Progenitor cell of endocrine pancreas (in vitro differentiated cells): ENCODE results near the gene KRTAP10-8. TPM values are rescaled to one million over a fixed set of nuclear protein-coding genes. Genes with fewer than 3 reads are reported as not detected.
"Not testable (repeated sequence)": the region's sequence is repeated elsewhere in the genome, so short reads cannot be mapped to it uniquely, and the experiment has no call there.

Experiments
- DNase-seq: peaks from one replicate; pipeline ENCODE4 v3.0.0; 2021; ENCODE audit warnings: low spot score; ENCODE audit not compliant: unreplicated experiment
- H3K27ac Mint-ChIP-seq: 2 replicates; pipeline ENCODE4 v1.8.0; 2021; ENCODE audit warnings: mild to moderate bottlenecking, moderate library complexity, mixed read lengths
- H3K27me3 Mint-ChIP-seq: 2 replicates; pipeline ENCODE4 v1.8.0; 2021; ENCODE audit warnings: mixed read lengths
- H3K36me3 Mint-ChIP-seq: 2 replicates; pipeline ENCODE4 v1.8.0; 2022; ENCODE audit warnings: mixed read lengths; ENCODE audit not compliant: insufficient read depth
- H3K4me1 Mint-ChIP-seq: 2 replicates; pipeline ENCODE4 v1.8.0; 2021; ENCODE audit warnings: low read depth, mixed read lengths
- H3K4me3 Mint-ChIP-seq: 2 replicates; pipeline ENCODE4 v1.8.0; 2021; ENCODE audit warnings: low read depth, mild to moderate bottlenecking, moderate library complexity, mixed read lengths
- H3K9me3 Mint-ChIP-seq: 2 replicates; pipeline ENCODE4 v1.8.0; 2021; ENCODE audit warnings: low read depth, mixed read lengths
- CTCF ChIP-seq: fragments of 200-600 bp; sonication (generic); IDR thresholded peaks from one replicate; pipeline ENCODE4 v1.5.0; 2021; ENCODE audit warnings: antibody characterized with exemption, mild to moderate bottlenecking; ENCODE audit not compliant: unreplicated experiment
- total RNA-seq: library from RNA; stranded (reverse); gene quantifications from 2 replicates; pipeline ENCODE4 v1.2.1, GENCODE V29; 2021

The KRTAP10-8 gene
- total RNA-seq, 1 donor from 2014 or later, result not detected

GRCh38 chr21:44654576-44655175 lies 42.8 kb downstream of the KRTAP10-8 start, which contains the start of gene KRTAP12-4:
Gene KRTAP12-4, minus strand, starts transcription at chr21:44654659. Its CDS starts 45 bp downstream, at chr21:44654614.
- no peak for DNase-seq
- H3K36me3 Mint-ChIP-seq, result no peaks in the 10 kb centered on the region
- H3K9me3 Mint-ChIP-seq, result peaks cover 11% of the 10 kb centered on the region
- H3K27ac Mint-ChIP-seq, result no peak within 1 kb of the TSS
- no peak within 1 kb of the TSS for H3K4me3 Mint-ChIP-seq
- H3K27me3 Mint-ChIP-seq, result peaks cover 5% of the 10 kb centered on the region
- no peak for TF ChIP-seq CTCF
- H3K4me1 Mint-ChIP-seq, result no peaks in the 10 kb centered on the region

GRCh38 chr21:44656868-44657267 lies 45.0 kb downstream of the KRTAP10-8 start:
- Mint-ChIP-seq H3K36me3 (no peaks in the 10 kb centered on the region), H3K4me1 (no peaks in the 10 kb centered on the region), H3K27ac (no peak overlapping the region), H3K27me3 (peaks cover 5% of the 10 kb centered on the region), H3K4me3 (no peak overlapping the region), H3K9me3 (peaks cover 11% of the 10 kb centered on the region)
- DNase-seq, result no peak
- TF ChIP-seq CTCF, result no peak

GRCh38 chr21:44657635-44658540 lies 46.0 kb downstream of the KRTAP10-8 start, which contains the start of gene KRTAP12-3:
Gene KRTAP12-3, plus strand, starts transcription at chr21:44657932. Its CDS starts 48 bp downstream, at chr21:44657980.
- no peak within 1 kb of the TSS for H3K27ac Mint-ChIP-seq
- H3K9me3 Mint-ChIP-seq, result peaks cover 15% of the 10 kb centered on the region
- H3K36me3 Mint-ChIP-seq, result no peaks in the 10 kb centered on the region
- no peak for TF ChIP-seq CTCF
- no peak for DNase-seq
- peaks cover 5% of the 10 kb centered on the region for H3K27me3 Mint-ChIP-seq
- H3K4me1 Mint-ChIP-seq, result no peaks in the 10 kb centered on the region
- H3K4me3 Mint-ChIP-seq, result no peak within 1 kb of the TSS

DNA sequence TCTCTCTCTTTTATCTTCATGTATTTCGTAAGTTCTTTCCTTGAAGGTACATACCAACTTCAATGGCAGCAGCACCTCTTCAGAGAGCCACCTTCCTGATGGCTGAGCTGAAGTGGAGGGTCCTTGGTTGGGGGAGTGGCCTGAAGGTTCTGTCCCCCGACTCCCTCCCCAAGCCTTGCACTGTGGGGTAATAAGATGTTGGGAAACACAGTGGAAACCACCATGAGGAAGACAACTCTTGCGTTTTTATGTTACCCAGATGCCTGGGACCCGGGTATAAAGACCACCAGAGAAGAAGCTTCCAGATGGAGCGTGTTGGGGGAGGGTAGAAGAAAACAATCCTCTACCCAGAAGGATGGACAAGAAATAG lies 46.6 kb downstream of the KRTAP10-8 start:
- H3K9me3 Mint-ChIP-seq, result peaks cover 15% of the 10 kb centered on the region
- H3K27ac Mint-ChIP-seq, result no peak overlapping the region
- peaks cover 5% of the 10 kb centered on the region for H3K27me3 Mint-ChIP-seq
- no peak overlapping the region for H3K4me3 Mint-ChIP-seq
- H3K36me3 Mint-ChIP-seq, result no peaks in the 10 kb centered on the region
- H3K4me1 Mint-ChIP-seq, result no peaks in the 10 kb centered on the region
- TF ChIP-seq CTCF, result no peak
- DNase-seq, result no peak

GRCh38 chr21:44658913-44659595 lies 47.2 kb downstream of the KRTAP10-8 start:
- Mint-ChIP-seq H3K27me3 (peaks cover 5% of the 10 kb centered on the region), H3K4me1 (no peaks in the 10 kb centered on the region)
- DNase-seq, result no peak

DNA sequence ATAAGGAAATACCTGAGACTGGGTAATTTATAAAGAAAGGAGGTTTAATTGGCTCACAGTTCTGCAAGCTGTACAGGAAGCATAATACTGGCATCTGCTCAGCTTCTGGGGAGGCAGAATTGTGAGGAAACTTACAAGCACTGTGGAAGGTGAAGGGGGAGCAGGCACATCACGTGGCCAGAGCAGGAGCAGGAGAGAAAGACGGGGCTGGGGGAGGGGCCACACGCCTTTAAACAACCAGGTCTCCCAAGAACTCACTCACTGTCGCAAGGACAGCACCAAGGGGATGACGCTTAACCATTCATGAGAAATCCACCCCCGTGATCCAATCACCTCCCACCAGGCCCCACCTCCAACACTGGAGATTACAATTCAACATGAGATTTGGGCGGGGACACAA lies 49.7 kb downstream of the KRTAP10-8 start:
- not testable (repeated sequence) for DNase-seq, H3K27ac Mint-ChIP-seq, H3K36me3 Mint-ChIP-seq, H3K27me3 Mint-ChIP-seq, H3K9me3 Mint-ChIP-seq, H3K4me3 Mint-ChIP-seq, H3K4me1 Mint-ChIP-seq

More at GRCh38 chr21:44658913-44659595, 47.2 kb downstream of the KRTAP10-8 start:
- TF ChIP-seq CTCF, result no peak
- Mint-ChIP-seq H3K9me3 (peaks cover 15% of the 10 kb centered on the region), H3K27ac (no peak overlapping the region), H3K4me3 (no peak overlapping the region), H3K36me3 (no peaks in the 10 kb centered on the region)
